NT2/D1 (cell line): ENCODE measurements around the gene SNX2.
"Not testable (repeated sequence)": the region's sequence is repeated elsewhere in the genome, so short reads cannot be mapped to it uniquely, and the experiment has no call there.

Experiments used
- DNase-seq: peaks from one replicate; pipeline ENCODE4 v3.0.0-alpha.2; 2011; ENCODE audit warnings: low read depth, low spot score
- H3K27me3 ChIP-seq: 2 replicates; pipeline ENCODE4 v1.6.0; 2011; ENCODE audit warnings: mild to moderate bottlenecking; ENCODE audit not compliant: insufficient read length, insufficient read depth
- H3K36me3 ChIP-seq: 2 replicates; pipeline ENCODE4 v1.6.1; 2011; ENCODE audit warnings: mild to moderate bottlenecking, low read length, mixed read lengths; ENCODE audit not compliant: insufficient read depth, insufficient read length
- H3K4me1 ChIP-seq: 2 replicates; pipeline ENCODE4 v1.5.1; 2011; ENCODE audit not compliant: insufficient read depth, insufficient read length
- H3K4me3 ChIP-seq: 2 replicates; pipeline ENCODE4 v1.5.1; 2011; ENCODE audit warnings: low read depth; ENCODE audit not compliant: insufficient read length
- H3K9ac ChIP-seq: 2 replicates; pipeline ENCODE4 v1.6.0; 2011; ENCODE audit warnings: low read depth; ENCODE audit not compliant: insufficient read length
- H3K9me3 ChIP-seq: 2 replicates; pipeline ENCODE4 v1.5.1; 2011; ENCODE audit warnings: mild to moderate bottlenecking, low read length; ENCODE audit not compliant: insufficient read depth
- SUZ12 ChIP-seq: IDR thresholded peaks from 2 replicates; pipeline ENCODE4 v1.6.1; 2011; ENCODE audit not compliant: insufficient read length, insufficient read depth; ENCODE audit errors: extremely low read depth
- YY1 ChIP-seq: IDR thresholded peaks from 2 replicates; pipeline ENCODE4 v1.6.1; 2011; ENCODE audit not compliant: insufficient read length, insufficient read depth
- ZNF274 ChIP-seq: IDR thresholded peaks from 2 replicates; pipeline ENCODE4 v1.6.1; 2011; ENCODE audit warnings: mild to moderate bottlenecking, low read depth, low read length

Gene SNX2

GRCh38 chr5:122844136-122844909, 69.4 kb downstream of the SNX2 start:
- peaks cover 10% of the 10 kb centered on the region for H3K27me3 ChIP-seq
- H3K4me3 ChIP-seq, result peak overlapping the region; percentile 68
- DNase-seq, result no peak
- no peaks in the 10 kb centered on the region for H3K4me1 ChIP-seq
- TF ChIP-seq SUZ12 (no peak), YY1 (no peak)
- H3K9me3 ChIP-seq, result no peaks in the 10 kb centered on the region
- peak overlapping the region; percentile 74 for H3K9ac ChIP-seq
- no peaks in the 10 kb centered on the region for H3K36me3 ChIP-seq

- no peak for DNase-seq
- Histone ChIP-seq H3K27me3 (peaks cover 10% of the 10 kb centered on the region), H3K4me3 (peak overlapping the region; percentile 68)
Observed at GRCh38 chr5:122844910-122845228, 70.0 kb downstream of the SNX2 start.

DNA sequence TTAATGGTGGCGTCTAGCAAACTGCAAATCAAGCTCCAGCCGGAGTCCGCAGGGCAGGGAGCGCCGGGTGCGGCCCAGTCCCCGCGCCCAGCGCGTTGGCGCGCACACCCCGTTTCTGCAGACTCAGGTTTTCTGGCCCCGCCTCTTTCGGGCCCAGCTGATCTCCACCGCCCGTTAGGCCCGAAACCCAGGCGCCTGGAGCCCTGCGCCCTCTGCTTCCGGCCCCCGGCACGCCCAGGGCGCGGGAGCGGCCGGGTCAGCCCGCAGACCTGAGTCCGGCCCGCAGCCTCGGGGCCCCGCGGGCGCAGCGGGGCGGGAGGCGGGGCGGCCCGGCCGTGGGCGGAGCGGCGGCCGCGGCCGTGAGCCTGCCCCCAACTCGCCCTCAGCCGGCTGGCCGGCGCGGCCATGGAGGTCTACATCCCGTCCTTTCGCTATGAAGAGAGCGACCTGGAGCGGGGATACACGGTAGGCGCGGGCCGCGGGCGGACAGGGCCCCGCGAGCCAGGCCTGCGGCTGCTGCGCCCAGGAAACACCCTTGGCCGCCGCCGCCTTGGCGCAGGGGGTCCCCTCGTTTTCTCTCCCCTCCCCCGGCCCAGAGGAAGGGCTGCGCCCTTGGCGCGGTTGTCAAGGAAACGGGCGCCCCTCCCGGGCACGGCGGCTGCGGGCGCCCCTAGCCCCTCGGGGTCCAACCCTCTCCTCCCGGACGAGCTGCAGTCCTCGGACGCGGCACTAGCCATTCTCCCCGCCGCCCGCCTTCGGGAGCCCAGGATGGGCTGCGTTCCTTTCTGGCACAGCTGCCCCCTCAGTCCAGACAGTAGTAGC, 70.6 kb downstream of the SNX2 start, which contains the start of gene SNX24:
SNX24 (plus strand) TSS at position 385 of the 822 bp plus-strand sequence; CDS start at position 406, 21 bp downstream.
- no peaks in the 10 kb centered on the region for H3K36me3 ChIP-seq
- H3K4me1 ChIP-seq, result no peaks in the 10 kb centered on the region
- H3K9ac ChIP-seq, result peak within 1 kb of the TSS; percentile 74
- peak; percentile 57 for DNase-seq
- H3K4me3 ChIP-seq, result peak within 1 kb of the TSS; percentile 68
- TF ChIP-seq ZNF274 (no peak), YY1 (no peak), SUZ12 (no peak)
- peaks cover 10% of the 10 kb centered on the region for H3K27me3 ChIP-seq
- no peaks in the 10 kb centered on the region for H3K9me3 ChIP-seq

More at GRCh38 chr5:122844910-122845228, 70.0 kb downstream of the SNX2 start:
- TF ChIP-seq YY1 (no peak), ZNF274 (no peak), SUZ12 (no peak)
- Histone ChIP-seq H3K4me1 (no peaks in the 10 kb centered on the region), H3K36me3 (no peaks in the 10 kb centered on the region), H3K9me3 (no peaks in the 10 kb centered on the region), H3K9ac (peak overlapping the region; percentile 74)

DNA sequence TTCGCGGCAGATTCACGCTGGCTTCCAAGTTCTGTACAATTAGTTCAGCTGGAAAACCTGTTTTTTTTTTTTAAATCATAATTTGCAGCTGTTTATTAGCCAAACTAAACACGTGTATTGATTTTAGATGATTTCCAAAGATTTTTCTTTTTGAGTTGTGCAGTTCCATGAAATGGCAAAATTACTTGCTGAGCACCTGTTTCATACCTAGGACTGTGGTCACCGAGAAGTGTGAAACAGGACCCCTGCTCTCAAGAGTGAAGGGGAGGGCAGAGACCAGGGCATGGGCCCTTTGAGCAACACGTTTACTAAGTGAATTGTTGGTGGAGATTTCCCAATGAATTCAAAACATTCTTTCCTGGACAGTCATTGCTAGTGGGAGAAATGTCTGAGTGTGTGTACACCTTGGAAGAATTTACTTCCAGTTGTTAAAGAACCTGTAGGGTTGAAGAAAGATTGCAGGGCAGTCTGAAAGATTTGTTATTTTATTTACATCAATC, 71.2 kb downstream of the SNX2 start:
- H3K27me3 ChIP-seq, result peaks cover 10% of the 10 kb centered on the region
- H3K4me1 ChIP-seq, result no peaks in the 10 kb centered on the region
- H3K36me3 ChIP-seq, result no peaks in the 10 kb centered on the region
- no peak for DNase-seq
- H3K9ac ChIP-seq, result peak overlapping the region; percentile 74
- no peaks in the 10 kb centered on the region for H3K9me3 ChIP-seq
- no peak for TF ChIP-seq ZNF274
- no peak for TF ChIP-seq YY1
- no peak for TF ChIP-seq SUZ12
- H3K4me3 ChIP-seq, result peak overlapping the region; percentile 68

GRCh38 chr5:122847687-122848081, 72.8 kb downstream of the SNX2 start:
- DNase-seq, result no peak
- H3K36me3 ChIP-seq, result no peaks in the 10 kb centered on the region
- no peaks in the 10 kb centered on the region for H3K4me1 ChIP-seq
- no peak overlapping the region for H3K9ac ChIP-seq
- H3K4me3 ChIP-seq, result no peak overlapping the region
- no peaks in the 10 kb centered on the region for H3K9me3 ChIP-seq
- H3K27me3 ChIP-seq, result peaks cover 10% of the 10 kb centered on the region
- TF ChIP-seq ZNF274 (no peak), YY1 (no peak), SUZ12 (no peak)

DNA sequence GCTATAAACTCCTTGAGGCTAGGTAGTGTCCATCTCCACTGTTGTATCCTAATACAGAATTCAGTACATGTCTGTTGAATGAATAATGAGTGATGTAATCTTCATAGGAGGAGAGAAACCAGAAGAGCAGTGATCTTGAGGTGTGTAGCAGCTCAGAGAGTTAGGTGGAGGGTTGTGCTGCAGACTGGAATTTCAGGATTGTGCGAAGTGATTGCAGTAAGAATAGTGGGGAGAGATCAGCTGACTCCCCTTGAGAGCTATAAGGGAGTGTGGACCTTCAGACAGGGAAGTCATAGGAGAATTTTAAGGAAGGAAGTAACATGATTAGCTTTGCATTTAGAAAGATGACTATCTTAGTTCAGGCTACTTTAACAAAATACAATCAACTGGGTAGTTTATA, 74.9 kb downstream of the SNX2 start:
- no peak for TF ChIP-seq YY1
- TF ChIP-seq ZNF274, result no peak
- no peak for TF ChIP-seq SUZ12
- Histone ChIP-seq H3K9me3 (no peaks in the 10 kb centered on the region), H3K36me3 (no peaks in the 10 kb centered on the region), H3K4me1 (no peaks in the 10 kb centered on the region), H3K27me3 (no peaks in the 10 kb centered on the region), H3K4me3 (no peak overlapping the region), H3K9ac (no peak overlapping the region)
- no peak for DNase-seq

- H3K9me3 ChIP-seq, DNase-seq, H3K4me3 ChIP-seq, H3K36me3 ChIP-seq, H3K27me3 ChIP-seq, H3K4me1 ChIP-seq, H3K9ac ChIP-seq: not testable (repeated sequence)
Observed at GRCh38 chr5:122857538-122857937, 82.7 kb downstream of the SNX2 start.
